ENCODE data around the gene PILRB. TPM values are rescaled to one million over a fixed set of nuclear protein-coding genes. Genes with fewer than 3 reads are reported as not detected.

The PILRB gene
- total and polyA plus RNA-seq, 9 of the 15 experiments (the other 6 are each of a cell fraction or from before 2014, with no cell fraction given): 6.2 to 94.6 (median 37.0) TPM

GRCh38 chr7:100373261-100373831 is 15.4 kb downstream of the PILRB start, which contains the start of gene PILRA:
Gene PILRA, plus strand, starts transcription at chr7:100373487. Its CDS starts 170 bp downstream, at chr7:100373657.
- Histone ChIP-seq H3K4me2 (ENCODE audit: insufficient read depth, low read length) (no peak within 1 kb of the TSS), H3K9me3 (replicated peaks; ENCODE audit: control insufficient read depth, insufficient read depth, low read depth, low read length) (no peaks in the 10 kb centered on the region), H2AFZ (ENCODE audit: low read depth, low read length) (peak within 1 kb of the TSS; percentile 69), H3K27me3 (ENCODE audit: control insufficient read depth in 2 of 2, insufficient read depth in 2 of 2, low read length in 2 of 2) (no peaks in the 10 kb centered on the region), H3K9me1 (ENCODE audit: control insufficient read depth, insufficient read depth, low read length) (no peaks in the 10 kb centered on the region), H3K9ac (ENCODE audit: insufficient read depth in 1 of 2, low read depth in 2 of 2, low read length in 2 of 2) (peak within 1 kb of the TSS in 1 of 2 experiments; percentile 76; a peak in 2 of 4 replicates), H3K27ac (ENCODE audit: extremely low read depth, low read depth, low read length) (0 out of 3 replicates have a peak within 1 kb of the TSS, but pooled peaks have one; percentile 22), H3K36me3 (ENCODE audit: control insufficient read depth, insufficient read depth, low read length) (no peaks in the 10 kb centered on the region), H4K20me1 (replicated peaks; ENCODE audit: control insufficient read depth, insufficient read depth, low read length) (no peaks in the 10 kb centered on the region), H3K4me1 (replicated peaks in 1 of 2; ENCODE audit: control insufficient read depth in 2 of 2, insufficient read depth in 2 of 2, low read length in 2 of 2) (peaks cover 4 to 43% of the 10 kb centered on the region in 2 experiments; a peak in 4 of 5 replicates), H3K4me3 (no peak within 1 kb of the TSS), H3K79me2 (ENCODE audit: control insufficient read depth, insufficient read depth, low read length) (no peaks in the 10 kb centered on the region)
- BruUV-seq (replicated peaks): no TSS peak
- POLR2A ChIA-PET: no interaction called here
- CTCF ChIA-PET (ENCODE audit: low intra/inter-chr PET ratio): no interaction called here
- in situ Hi-C loops (cut with MboI): no loop called here
- 36% methylated on average over 10 of the region's 12 CpGs for WGBS (ENCODE audit: insufficient coverage, low coverage, missing lambda C conversion rate)
- FAIRE-seq: no peak
- intact Hi-C loops (cut with micrococcal nuclease): loop anchor here (5.0 kb wide), 1 partner anchor 34 kb away; no protein-coding TSS in a partner anchor
- peak; percentile 21 for ATAC-seq
- DNase-seq (ENCODE audit: extremely low read depth in 1 of 4, low spot score in 3 of 4): no peak
- peak; percentile 4 for TF ChIP-seq HMGN3 (IDR thresholded peaks at IDR 0.05; ENCODE audit: borderline replicate concordance, extremely low read depth, insufficient read length, low read depth, low read length)
- TF ChIP-seq PCBP1 (IDR thresholded peaks at IDR 0.05; ENCODE audit: low read depth, low read length, poor library complexity, severe bottlenecking): peak; percentile 55
- TF ChIP-seq MYNN (IDR thresholded peaks at IDR 0.05): no peak
- TF ChIP-seq MYNN (CRISPR knock-in tag; IDR thresholded peaks at IDR 0.05): no peak
- TF ChIP-seq ZBTB17 (CRISPR knock-in tag; IDR thresholded peaks at IDR 0.05): no peak
- TF ChIP-seq LARP7 (IDR thresholded peaks at IDR 0.05): no peak
- no peak for TF ChIP-seq THAP7 (CRISPR knock-in tag; IDR thresholded peaks at IDR 0.05)
- no peak for TF ChIP-seq NCOA1 (IDR thresholded peaks at IDR 0.05; ENCODE audit: low read depth)
- no peak for TF ChIP-seq TAF9B (IDR thresholded peaks at IDR 0.05; ENCODE audit: partially characterized antibody)
- TF ChIP-seq ZNF311 (CRISPR knock-in tag; IDR thresholded peaks at IDR 0.05): no peak
- TF ChIP-seq ZNF140 (CRISPR knock-in tag; IDR thresholded peaks at IDR 0.05): no peak
- peak; percentile 72 for TF ChIP-seq POLR2G (IDR thresholded peaks at IDR 0.05; ENCODE audit: low read depth, low read length)
- TF ChIP-seq ZKSCAN3 (CRISPR knock-in tag; IDR thresholded peaks at IDR 0.05): no peak
- TF ChIP-seq ZNF699 (CRISPR knock-in tag; IDR thresholded peaks at IDR 0.05; ENCODE audit: insufficient replicate concordance): no peak
- TF ChIP-seq NFE2L1 (tag; IDR thresholded peaks at IDR 0.05; ENCODE audit: borderline replicate concordance, low read depth): no peak
- TF ChIP-seq FOXJ2 (tag; IDR thresholded peaks at IDR 0.05): no peak
- TF ChIP-seq ZBTB7A (IDR thresholded peaks at IDR 0.05; ENCODE audit: borderline replicate concordance, control insufficient read depth, low read depth, low read length): 0 out of 2 replicates have a peak, but pooled peaks have one; percentile 34
- TF ChIP-seq ZNF239 (CRISPR knock-in tag; IDR thresholded peaks at IDR 0.05): no peak
- TF ChIP-seq SFPQ (IDR thresholded peaks at IDR 0.05; ENCODE audit: low read depth, low read length): no peak
- no peak for TF ChIP-seq NFIC (IDR thresholded peaks at IDR 0.05)
- no peak for TF ChIP-seq C11orf30 (IDR thresholded peaks at IDR 0.05; ENCODE audit: low read depth)
- TF ChIP-seq SIRT6 (IDR thresholded peaks at IDR 0.05; ENCODE audit: low read depth, low read length): no peak
